WTC11 (cell line): Measurements from ENCODE around the gene HMGXB3. TPM values are rescaled to one million over a fixed set of nuclear protein-coding genes. Genes with fewer than 3 reads are reported as not detected.

Experiments
- ATAC-seq: fragments of 200-7000 bp; cut with Tn5 transposase; 2 replicates; pipeline ENCODE4 v1.10.0; 2021; ENCODE audit warnings: mild to moderate bottlenecking, moderate library complexity
- CTCF ChIA-PET: fragments of 300-600 bp; sonication (Branson Sonifier 250); formaldehyde crosslinking; loops from one replicate; lab custom pipeline; 2021; ENCODE audit warnings: antibody characterized with exemption; lab: Charles Lee
- POLR2A ChIA-PET: fragments of 350-600 bp; sonication (Branson Sonifier 250); formaldehyde crosslinking; loops from one replicate; lab custom pipeline; 2021; ENCODE audit warnings: antibody characterized with exemption; lab: Charles Lee
- DNase-seq: peaks from one replicate; pipeline ENCODE4 v3.0.0; 2021; ENCODE audit warnings: low spot score
- H3K27ac Mint-ChIP-seq: 2 replicates; pipeline ENCODE4 v1.8.0; 2021; ENCODE audit warnings: mixed read lengths
- H3K27me3 Mint-ChIP-seq: 2 replicates; pipeline ENCODE4 v1.8.0; 2021; ENCODE audit warnings: low read depth, mild to moderate bottlenecking, moderate library complexity, mixed read lengths
- H3K36me3 Mint-ChIP-seq: 2 replicates; pipeline ENCODE4 v1.8.0; 2021; ENCODE audit warnings: mixed read lengths
- H3K4me1 Mint-ChIP-seq: 2 replicates; pipeline ENCODE4 v1.8.0; 2022; ENCODE audit warnings: mixed read lengths
- H3K4me3 Mint-ChIP-seq: 2 replicates; pipeline ENCODE4 v1.8.0; 2021; ENCODE audit warnings: mild to moderate bottlenecking, moderate library complexity, mixed read lengths
- H3K9me3 Mint-ChIP-seq: 2 replicates; pipeline ENCODE4 v1.8.0; 2021; ENCODE audit warnings: mixed read lengths
- AR ChIP-seq: fragments of 250-450 bp; sonication (Bioruptor Pico); IDR thresholded peaks from 2 replicates; pipeline ENCODE4 v1.9.0; 2021; ENCODE audit warnings: mild to moderate bottlenecking
- ATF2 ChIP-seq: sonication (generic); formaldehyde crosslinking; IDR thresholded peaks from 2 replicates; pipeline ENCODE4 v1.8.1; 2022; ENCODE audit warnings: low read depth, missing genetic modification reagents, borderline replicate concordance
- CBFB ChIP-seq: sonication (generic); formaldehyde crosslinking; IDR thresholded peaks from 2 replicates; pipeline ENCODE4 v1.8.1; 2022; ENCODE audit warnings: mild to moderate bottlenecking, low read depth, missing genetic modification reagents
- E2F4 ChIP-seq: sonication (generic); formaldehyde crosslinking; IDR thresholded peaks from 2 replicates; pipeline ENCODE4 v1.8.1; 2022; ENCODE audit warnings: low read depth, mild to moderate bottlenecking, moderate library complexity, missing genetic modification reagents, borderline replicate concordance
- E2F5 ChIP-seq: sonication (generic); formaldehyde crosslinking; IDR thresholded peaks from 2 replicates; pipeline ENCODE4 v1.8.1; 2022; ENCODE audit warnings: mild to moderate bottlenecking, moderate library complexity, missing genetic modification reagents
- ERG ChIP-seq: fragments of 250-450 bp; sonication (Bioruptor Pico); IDR thresholded peaks from 2 replicates; pipeline ENCODE4 v1.8.0; 2021; ENCODE audit warnings: mild to moderate bottlenecking
- FOXJ3 ChIP-seq: sonication (generic); formaldehyde crosslinking; IDR thresholded peaks from 2 replicates; pipeline ENCODE4 v1.9.0; 2021; ENCODE audit warnings: missing genetic modification reagents, mild to moderate bottlenecking, borderline replicate concordance
- FOXP1 ChIP-seq: sonication (generic); formaldehyde crosslinking; IDR thresholded peaks from 2 replicates; pipeline ENCODE4 v1.8.0; 2022; ENCODE audit warnings: missing genetic modification reagents, mild to moderate bottlenecking, moderate library complexity, borderline replicate concordance
- GABPB1 ChIP-seq: sonication (generic); formaldehyde crosslinking; IDR thresholded peaks from 2 replicates; pipeline ENCODE4 v1.8.1; 2023; ENCODE audit warnings: mild to moderate bottlenecking, missing genetic modification reagents
- GTF2I ChIP-seq: fragments of 250-450 bp; sonication (Bioruptor Pico); conservative IDR thresholded peaks from 2 replicates; pipeline ENCODE4 v1.4.0; 2021; ENCODE audit warnings: mild to moderate bottlenecking
- IRF1 ChIP-seq: sonication (generic); formaldehyde crosslinking; IDR thresholded peaks from 2 replicates; pipeline ENCODE4 v1.8.0; 2023; ENCODE audit warnings: missing genetic modification reagents
- KAT7 ChIP-seq: sonication (generic); formaldehyde crosslinking; IDR thresholded peaks from 2 replicates; pipeline ENCODE4 v1.8.1; 2023; ENCODE audit warnings: missing genetic modification reagents, mild to moderate bottlenecking, borderline replicate concordance
- NFE2L1 ChIP-seq: sonication (generic); formaldehyde crosslinking; IDR thresholded peaks from 2 replicates; pipeline ENCODE4 v1.8.1; 2023; ENCODE audit warnings: missing genetic modification reagents
- NFYB ChIP-seq: sonication (generic); formaldehyde crosslinking; conservative IDR thresholded peaks from 2 replicates; pipeline ENCODE4 v1.8.0; 2022; ENCODE audit warnings: low read depth, missing genetic modification reagents
- NR2C2 ChIP-seq: sonication (generic); formaldehyde crosslinking; IDR thresholded peaks from 2 replicates; pipeline ENCODE4 v1.8.0; 2022; ENCODE audit warnings: mild to moderate bottlenecking, missing genetic modification reagents
- RELA ChIP-seq: sonication (generic); formaldehyde crosslinking; IDR thresholded peaks from 2 replicates; pipeline ENCODE4 v1.8.1; 2022; ENCODE audit warnings: missing genetic modification reagents, mild to moderate bottlenecking, borderline replicate concordance
- SOX15 ChIP-seq: fragments of 250-450 bp; sonication (Bioruptor Pico); IDR thresholded peaks from 2 replicates; pipeline ENCODE4 v1.9.0; 2021; ENCODE audit warnings: mild to moderate bottlenecking
- TEAD4 ChIP-seq: sonication (generic); formaldehyde crosslinking; IDR thresholded peaks from 2 replicates; pipeline ENCODE4 v1.8.0; 2022; ENCODE audit warnings: mild to moderate bottlenecking, missing genetic modification reagents
- TP53 ChIP-seq: sonication (generic); formaldehyde crosslinking; IDR thresholded peaks from 2 replicates; pipeline ENCODE4 v1.8.1; 2023; ENCODE audit warnings: mild to moderate bottlenecking, missing genetic modification reagents
- ZMAT4 ChIP-seq: fragments of 250-450 bp; sonication (Bioruptor Pico); IDR thresholded peaks from 2 replicates; pipeline ENCODE4 v1.9.0; 2021; ENCODE audit warnings: mild to moderate bottlenecking
- ZNF121 ChIP-seq: sonication (generic); formaldehyde crosslinking; IDR thresholded peaks from 2 replicates; pipeline ENCODE4 v1.8.0; 2023; ENCODE audit warnings: missing genetic modification reagents
- ZNF232 ChIP-seq: sonication (generic); formaldehyde crosslinking; IDR thresholded peaks from 2 replicates; pipeline ENCODE4 v1.8.0; 2022; ENCODE audit warnings: mild to moderate bottlenecking, missing genetic modification reagents
- ZNF263 ChIP-seq: sonication (generic); formaldehyde crosslinking; IDR thresholded peaks from 2 replicates; pipeline ENCODE4 v1.8.1; 2022; ENCODE audit warnings: low read depth, mild to moderate bottlenecking, moderate library complexity, missing genetic modification reagents
- ZNF281 ChIP-seq: sonication (generic); formaldehyde crosslinking; IDR thresholded peaks from 2 replicates; pipeline ENCODE4 v1.8.0; 2023; ENCODE audit warnings: mild to moderate bottlenecking, missing genetic modification reagents
- ZNF423 ChIP-seq: fragments of 250-450 bp; sonication (Bioruptor Pico); IDR thresholded peaks from 2 replicates; pipeline ENCODE4 v2.1.2; 2022; ENCODE audit warnings: mild to moderate bottlenecking, moderate library complexity
- total RNA-seq: library from RNA; stranded (reverse); gene quantifications from 3 replicates; pipeline ENCODE4 v1.2.3, GENCODE V29; 2021

Gene HMGXB3
- total RNA-seq, 1 experiment from 2014 or later = 31.6 TPM

GRCh38 chr5:149963729-149964128 is 36.8 kb upstream of the HMGXB3 start:
- CTCF ChIA-PET = interaction anchor here (1.3 to 5.7 kb wide), 3 partner anchors 110 to 331 kb away, joined by 4 to 60 read pairs (median 39); no protein-coding TSS in a partner anchor
- Mint-ChIP-seq H3K4me1 (peaks cover 19% of the 10 kb centered on the region), H3K4me3 (no peak overlapping the region), H3K27me3 (peaks cover 8% of the 10 kb centered on the region; the same call in 1 of the 2 replicates)
- ATAC-seq = no peak
- no peak for TF ChIP-seq ZNF121 (CRISPR knock-in tag)
- TF ChIP-seq ZNF232 (CRISPR knock-in tag) = no peak
- no peak for TF ChIP-seq E2F5 (CRISPR knock-in tag)
- TF ChIP-seq AR (CRISPR knock-in tag) = no peak
- TF ChIP-seq E2F4 (CRISPR knock-in tag) = no peak
- no peak for TF ChIP-seq TEAD4 (CRISPR knock-in tag)
- TF ChIP-seq GABPB1 (CRISPR knock-in tag) = no peak
- TF ChIP-seq GTF2I (CRISPR knock-in tag) = no peak
- TF ChIP-seq CBFB = no peak
- no peak for TF ChIP-seq NFYB (CRISPR knock-in tag)
- TF ChIP-seq SOX15 = no peak
- no peak for TF ChIP-seq KAT7 (CRISPR knock-in tag)
- TF ChIP-seq ZNF281 (CRISPR knock-in tag) = no peak
- TF ChIP-seq ERG (CRISPR knock-in tag) = no peak
- no peak for TF ChIP-seq RELA (CRISPR knock-in tag)
- TF ChIP-seq, all 79 proteins: peak for 0
- DNase-seq = no peak
- Mint-ChIP-seq H3K36me3 (no peaks in the 10 kb centered on the region), H3K9me3 (no peaks in the 10 kb centered on the region), H3K27ac (no peak overlapping the region)
- POLR2A ChIA-PET = no interaction called here

GRCh38 chr5:149966946-149967345 is 33.6 kb upstream of the HMGXB3 start:
- ChIA-PET POLR2A (no interaction called here), CTCF (interaction anchor here (1.5 kb wide), 1 partner anchor 24 kb away, joined by 4 read pairs; no protein-coding TSS in a partner anchor)
- Mint-ChIP-seq H3K27me3 (peaks cover under 1% of the 10 kb centered on the region; the same call in 1 of the 2 replicates), H3K4me3 (no peak overlapping the region), H3K27ac (no peak overlapping the region), H3K9me3 (no peaks in the 10 kb centered on the region), H3K36me3 (no peaks in the 10 kb centered on the region), H3K4me1 (peaks cover 1% of the 10 kb centered on the region; the same call in 1 of the 2 replicates)
- DNase-seq (no peak), ATAC-seq (no peak)
- TF ChIP-seq NR2C2 = no peak
- no peak for TF ChIP-seq TEAD4 (CRISPR knock-in tag)
- TF ChIP-seq ZNF263 (CRISPR knock-in tag) = no peak
- no peak for TF ChIP-seq FOXJ3 (CRISPR knock-in tag)
- TF ChIP-seq NFE2L1 = no peak
- TF ChIP-seq ZMAT4 (CRISPR knock-in tag) = no peak
- TF ChIP-seq ATF2 (CRISPR knock-in tag) = no peak
- TF ChIP-seq FOXP1 (CRISPR knock-in tag) = no peak
- no peak for TF ChIP-seq IRF1 (CRISPR knock-in tag)
- TF ChIP-seq RELA (CRISPR knock-in tag) = no peak
- TF ChIP-seq ZNF423 (CRISPR knock-in tag) = no peak
- no peak for TF ChIP-seq TP53 (CRISPR knock-in tag)
